A549 (cell line): ENCODE results near the gene GBF1. TPM values are rescaled to one million over a fixed set of nuclear protein-coding genes. Genes with fewer than 3 reads are reported as not detected.
A peak's percentile ranks its signal among the peaks of the same experiment; 100 is the strongest.

Source experiments
- ATAC-seq, 2 experiments: fragments of 200-7000 bp in 1 of 2; fragments of >200 bp in 1 of 2; cut with Nextera tagmentation in 1 of 2; cut with Tn5 transposase in 1 of 2; 3 replicates each; pipeline versions ENCODE4 v1.8.0 to v1.9.1; 2018 to 2020; ENCODE audit warnings: mild to moderate bottlenecking in 1 of 2, moderate library complexity in 1 of 2
- CTCF ChIA-PET: fragments of 300-600 bp; sonication (Branson Sonifier 250); formaldehyde crosslinking; extraction: SDS; loops from one replicate; lab custom pipeline; 2021; ENCODE audit warnings: antibody characterized with exemption, inconsistent platforms; lab: Yijun Ruan, JAX
- POLR2A ChIA-PET: fragments of 350-600 bp; formaldehyde crosslinking; extraction: SDS; loops from one replicate; lab custom pipeline; 2021; ENCODE audit warnings: antibody characterized with exemption, inconsistent platforms; lab: Yijun Ruan, JAX
- DNase-seq, 2 experiments: peaks; one replicate each; pipeline versions ENCODE4 v3.0.0 to v3.0.0-alpha.2; 2011 to 2016; ENCODE audit warnings: low read depth in 1 of 2, low spot score in 1 of 2
- FAIRE-seq: peaks from 2 replicates; lab custom pipeline; 2011; peaks lifted over from hg19 to GRCh38; lab: Jason Lieb, UNC
- H3K27ac ChIP-seq, 2 experiments: fragments of >200 bp; sonication (Bioruptor Twin); formaldehyde crosslinking; 3 replicates each; pipeline ENCODE4 v1.5.1; 2016 to 2017
- H3K4me1 ChIP-seq: fragments of >200 bp; sonication (Bioruptor Twin); formaldehyde crosslinking; 3 replicates; pipeline ENCODE4 v1.6.1; 2016
- H3K4me2 ChIP-seq: fragments of >200 bp; sonication (Bioruptor Twin); formaldehyde crosslinking; 3 replicates; pipeline ENCODE4 v1.6.1; 2016
- H3K4me3 ChIP-seq: fragments of >200 bp; sonication (Bioruptor Twin); formaldehyde crosslinking; 3 replicates; pipeline ENCODE4 v1.5.1; 2016
- H3K9me3 ChIP-seq: fragments of >200 bp; sonication (Bioruptor Twin); formaldehyde crosslinking; 3 replicates; pipeline ENCODE4 v1.6.1; 2016
- CHD2 ChIP-seq: fragments of 150-350 bp; IDR thresholded peaks from 2 replicates; pipeline ENCODE4 v1.6.1; 2014; ENCODE audit warnings: low read length; ENCODE audit not compliant: partially characterized antibody
- CHD4 ChIP-seq: fragments of 200-600 bp; sonication (generic); IDR thresholded peaks from 2 replicates; pipeline ENCODE4 v1.6.1; 2016; ENCODE audit warnings: antibody characterized with exemption, mild to moderate bottlenecking, borderline replicate concordance
- E2F6 ChIP-seq: IDR thresholded peaks from 2 replicates; pipeline ENCODE4 v1.6.1; 2012; ENCODE audit warnings: low read depth, borderline replicate concordance
- EHF ChIP-seq: fragments of 250-450 bp; sonication (Bioruptor Pico); IDR thresholded peaks from 2 replicates; pipeline ENCODE4 v1.5.0; 2020; ENCODE audit warnings: mild to moderate bottlenecking
- EHMT2 ChIP-seq: fragments of 200-600 bp; sonication (generic); IDR thresholded peaks from 2 replicates; pipeline ENCODE4 v1.6.1; 2016; ENCODE audit warnings: antibody characterized with exemption, low read depth, mild to moderate bottlenecking, moderate library complexity
- EP300 ChIP-seq, 2 experiments: fragments of >200 bp; sonication (Bioruptor Twin); formaldehyde crosslinking; IDR thresholded peaks; 2 replicates in 1 of 2; 3 replicates in 1 of 2; pipeline ENCODE4 v1.6.1; 2016 to 2017
- FOSB ChIP-seq: fragments of 250-450 bp; sonication (Bioruptor Pico); IDR thresholded peaks from 2 replicates; pipeline ENCODE4 v1.5.0; 2020; ENCODE audit warnings: mild to moderate bottlenecking, moderate library complexity
- HDAC2 ChIP-seq: fragments of 200-600 bp; sonication (generic); IDR thresholded peaks from 2 replicates; pipeline ENCODE4 v1.6.1; 2016
- HOXA7 ChIP-seq: fragments of 250-450 bp; sonication (Bioruptor Pico); IDR thresholded peaks from 2 replicates; pipeline ENCODE4 v1.5.0; 2020; ENCODE audit warnings: mild to moderate bottlenecking, moderate library complexity
- HOXB5 ChIP-seq: fragments of 250-450 bp; sonication (Bioruptor Pico); IDR thresholded peaks from 2 replicates; pipeline ENCODE4 v1.5.0; 2020; ENCODE audit warnings: mild to moderate bottlenecking, moderate library complexity
- JUNB ChIP-seq: fragments of >200 bp; sonication (Bioruptor Twin); formaldehyde crosslinking; IDR thresholded peaks from 2 replicates; pipeline ENCODE4 v1.6.1; 2016
- KDM1A ChIP-seq: fragments of 200-600 bp; sonication (generic); IDR thresholded peaks from 2 replicates; pipeline ENCODE4 v1.6.1; 2016; ENCODE audit warnings: low read depth, mild to moderate bottlenecking
- MYC ChIP-seq: IDR thresholded peaks from 2 replicates; pipeline ENCODE4 v1.6.1; 2012; ENCODE audit warnings: mild to moderate bottlenecking, inconsistent platforms, low read length, improper control_type of control experiment, borderline replicate concordance
- NFE2L2 ChIP-seq: fragments of 150-350 bp; conservative IDR thresholded peaks from 2 replicates; pipeline ENCODE4 v1.6.1; 2014; ENCODE audit warnings: low read length
- NPAS2 ChIP-seq: fragments of 250-450 bp; sonication (Bioruptor Pico); IDR thresholded peaks from 2 replicates; pipeline ENCODE4 v1.8.0; 2022; ENCODE audit warnings: mild to moderate bottlenecking, moderate library complexity, borderline replicate concordance
- NR3C1 ChIP-seq: fragments of >200 bp; sonication (Bioruptor Twin); formaldehyde crosslinking; IDR thresholded peaks from 3 replicates; pipeline ENCODE4 v1.6.1; 2017
- PHF8 ChIP-seq: fragments of 200-600 bp; sonication (generic); IDR thresholded peaks from 2 replicates; pipeline ENCODE4 v1.6.1; 2016; ENCODE audit warnings: low read depth, mild to moderate bottlenecking, antibody characterized with exemption, moderate library complexity, borderline replicate concordance
- POLR2A ChIP-seq: IDR thresholded peaks from 2 replicates; pipeline ENCODE4 v1.6.1; 2012; ENCODE audit warnings: mild to moderate bottlenecking, low read length
- RAD21 ChIP-seq, 2 experiments: fragments of >200 bp in 1 of 2; sonication (Bioruptor Twin) in 1 of 2; formaldehyde crosslinking in 1 of 2; IDR thresholded peaks in 1 of 2; conservative IDR thresholded peaks in 1 of 2; 2 replicates in 1 of 2; 3 replicates in 1 of 2; pipeline ENCODE4 v1.6.1; 2012 to 2018; ENCODE audit warnings: inconsistent platforms in 1 of 2
- RFX5 ChIP-seq: fragments of 450-650 bp; IDR thresholded peaks from 2 replicates; pipeline ENCODE4 v1.7.1; 2014; ENCODE audit warnings: antibody characterized with exemption, mild to moderate bottlenecking, moderate library complexity
- RNF2 ChIP-seq: fragments of 200-600 bp; sonication (generic); IDR thresholded peaks from 2 replicates; pipeline ENCODE4 v1.6.1; 2016; ENCODE audit warnings: low read depth, mild to moderate bottlenecking, antibody characterized with exemption, moderate library complexity, borderline replicate concordance
- SMC3 ChIP-seq: fragments of >200 bp; sonication (Bioruptor Twin); formaldehyde crosslinking; IDR thresholded peaks from 3 replicates; pipeline ENCODE4 v1.6.1; 2018; ENCODE audit warnings: inconsistent platforms
- SREBF2 ChIP-seq: fragments of 450-650 bp; IDR thresholded peaks from 2 replicates; pipeline ENCODE4 v1.6.1; 2014; ENCODE audit warnings: mild to moderate bottlenecking, moderate library complexity
- TFCP2L1 ChIP-seq: fragments of 250-450 bp; sonication (Bioruptor Pico); IDR thresholded peaks from 2 replicates; pipeline ENCODE4 v1.5.0; 2021; ENCODE audit warnings: mild to moderate bottlenecking
- USF2 ChIP-seq: fragments of 450-650 bp; IDR thresholded peaks from 2 replicates; pipeline ENCODE4 v1.6.1; 2014; ENCODE audit warnings: antibody characterized with exemption
- ZC3H11A ChIP-seq: fragments of 450-650 bp; IDR thresholded peaks from 2 replicates; pipeline ENCODE4 v1.6.1; 2014; ENCODE audit warnings: antibody characterized with exemption, mild to moderate bottlenecking
- WGBS: methylation state at CpG from one replicate; pipeline ENCODE4 v1.1.6; 2017; ENCODE audit errors: missing lambda C conversion rate; 5-methylcytosine and 5-hydroxymethylcytosine counted together
- polyA plus RNA-seq, 4 experiments: library from polyadenylated mRNA; depleted of rRNA in 3 of 4; stranded (reverse); fragments of >200 nt; fragmentation: RNase III in 1 of 4; extraction: RNeasy Plus Mini Kit Qiagen cat#74134 plus additional on column Dnase treatment in 1 of 4; gene quantifications; 2 replicates in 3 of 4; 3 replicates in 1 of 4; pipeline ENCODE4 v1.2.3, GENCODE V29; 2011 to 2017
- TF ChIP-seq, protein P1 (sequence below): fragments of >200 bp; sonication (Bioruptor Twin); formaldehyde crosslinking; IDR thresholded peaks from 3 replicates; pipeline ENCODE4 v1.5.1; 2016
- TF ChIP-seq, protein P2 (sequence below): IDR thresholded peaks from 2 replicates; pipeline ENCODE4 v1.6.1; 2012
- TF ChIP-seq, protein P3 (sequence below): IDR thresholded peaks from 2 replicates; pipeline ENCODE4 v1.6.1; 2012
- TF ChIP-seq, protein P4 (sequence below): fragments of 250-450 bp; sonication (Bioruptor Pico); IDR thresholded peaks from 2 replicates; pipeline ENCODE4 v1.5.0; 2020; ENCODE audit warnings: low read depth, mild to moderate bottlenecking, moderate library complexity

GBF1 gene
- polyA plus RNA-seq, 2 of the 4 experiments (the other 2 are of a cell fraction): 20.4 to 21.3 TPM

DNA sequence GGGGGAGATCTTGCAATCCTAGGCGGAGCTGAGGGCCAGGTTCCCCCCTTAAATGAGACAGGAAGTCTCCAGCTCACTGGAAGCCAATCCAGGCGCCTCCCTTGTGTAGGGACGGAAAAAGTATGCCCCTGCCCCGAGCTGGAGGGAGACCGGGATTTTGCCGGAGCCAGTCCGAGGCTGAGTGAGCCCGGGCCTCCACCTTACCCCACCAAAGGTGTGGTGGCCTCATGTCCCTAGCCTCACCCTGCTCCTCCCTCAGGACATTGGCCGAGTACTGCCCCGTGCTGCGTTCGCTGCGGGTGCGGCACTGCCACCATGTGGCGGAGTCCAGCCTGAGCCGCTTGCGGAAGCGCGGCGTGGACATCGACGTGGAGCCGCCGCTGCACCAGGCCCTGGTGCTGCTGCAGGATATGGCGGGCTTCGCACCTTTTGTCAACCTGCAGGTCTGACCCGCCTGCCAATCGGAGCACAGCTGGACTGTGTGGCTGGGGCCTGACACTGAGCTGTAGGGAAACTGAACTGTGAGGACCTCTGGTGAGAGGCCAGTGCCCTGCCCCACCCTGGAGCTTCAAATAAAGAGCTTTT is 177.3 kb downstream of the GBF1 start:
- CTCF ChIA-PET: interaction anchor here (0.5 to 17.4 kb wide), 52 partner anchors 11 to 290 kb away, joined by 3 to 337 read pairs (median 4); partner anchors contain the start of genes C10orf95, CUEDC2, NFKB2 and NOLC1
- ATAC-seq (peak; percentile 63 to 78), DNase-seq (peak; percentile 85 to 87), FAIRE-seq (peak; percentile 61)
- peak overlapping the region; percentile 86 to 90; a peak in 4 of 6 replicates for H3K27ac ChIP-seq
- POLR2A ChIA-PET: interaction anchor here (1.0 to 1.5 kb wide), 3 partner anchors 57 to 253 kb away, joined by 3 to 5 read pairs (median 3); no protein-coding TSS in a partner anchor
- H3K9me3 ChIP-seq: no peaks in the 10 kb centered on the region
- H3K4me3 ChIP-seq: peak overlapping the region; percentile 57
- TF ChIP-seq CHD2 (no peak), HOXA7 (CRISPR knock-in tag) (no peak), RFX5 (0 out of 2 replicates have a peak, but pooled peaks have one; percentile 14), NPAS2 (CRISPR knock-in tag) (no peak), RAD21 (conservative IDR thresholded peaks at IDR 0.05 in 1 of 2, IDR thresholded peaks at IDR 0.05 in 1 of 2) (peak; percentile 74 to 78), SREBF2 (no peak), EHF (no peak), PHF8 (no peak), E2F6 (peak; percentile 94), ZC3H11A (no peak), POLR2A (no peak), SMC3 (peak; percentile 84), USF2 (peak; percentile 65)
- TF ChIP-seq, protein P1, sequence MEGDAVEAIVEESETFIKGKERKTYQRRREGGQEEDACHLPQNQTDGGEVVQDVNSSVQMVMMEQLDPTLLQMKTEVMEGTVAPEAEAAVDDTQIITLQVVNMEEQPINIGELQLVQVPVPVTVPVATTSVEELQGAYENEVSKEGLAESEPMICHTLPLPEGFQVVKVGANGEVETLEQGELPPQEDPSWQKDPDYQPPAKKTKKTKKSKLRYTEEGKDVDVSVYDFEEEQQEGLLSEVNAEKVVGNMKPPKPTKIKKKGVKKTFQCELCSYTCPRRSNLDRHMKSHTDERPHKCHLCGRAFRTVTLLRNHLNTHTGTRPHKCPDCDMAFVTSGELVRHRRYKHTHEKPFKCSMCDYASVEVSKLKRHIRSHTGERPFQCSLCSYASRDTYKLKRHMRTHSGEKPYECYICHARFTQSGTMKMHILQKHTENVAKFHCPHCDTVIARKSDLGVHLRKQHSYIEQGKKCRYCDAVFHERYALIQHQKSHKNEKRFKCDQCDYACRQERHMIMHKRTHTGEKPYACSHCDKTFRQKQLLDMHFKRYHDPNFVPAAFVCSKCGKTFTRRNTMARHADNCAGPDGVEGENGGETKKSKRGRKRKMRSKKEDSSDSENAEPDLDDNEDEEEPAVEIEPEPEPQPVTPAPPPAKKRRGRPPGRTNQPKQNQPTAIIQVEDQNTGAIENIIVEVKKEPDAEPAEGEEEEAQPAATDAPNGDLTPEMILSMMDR: peak; percentile 81
- TF ChIP-seq, protein P2, sequence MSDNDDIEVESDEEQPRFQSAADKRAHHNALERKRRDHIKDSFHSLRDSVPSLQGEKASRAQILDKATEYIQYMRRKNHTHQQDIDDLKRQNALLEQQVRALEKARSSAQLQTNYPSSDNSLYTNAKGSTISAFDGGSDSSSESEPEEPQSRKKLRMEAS: peak; percentile 97
- TF ChIP-seq, protein P3, sequence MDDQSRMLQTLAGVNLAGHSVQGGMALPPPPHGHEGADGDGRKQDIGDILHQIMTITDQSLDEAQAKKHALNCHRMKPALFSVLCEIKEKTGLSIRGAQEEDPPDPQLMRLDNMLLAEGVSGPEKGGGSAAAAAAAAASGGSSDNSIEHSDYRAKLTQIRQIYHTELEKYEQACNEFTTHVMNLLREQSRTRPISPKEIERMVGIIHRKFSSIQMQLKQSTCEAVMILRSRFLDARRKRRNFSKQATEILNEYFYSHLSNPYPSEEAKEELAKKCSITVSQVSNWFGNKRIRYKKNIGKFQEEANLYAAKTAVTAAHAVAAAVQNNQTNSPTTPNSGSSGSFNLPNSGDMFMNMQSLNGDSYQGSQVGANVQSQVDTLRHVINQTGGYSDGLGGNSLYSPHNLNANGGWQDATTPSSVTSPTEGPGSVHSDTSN: no peak
- TF ChIP-seq, protein P4, sequence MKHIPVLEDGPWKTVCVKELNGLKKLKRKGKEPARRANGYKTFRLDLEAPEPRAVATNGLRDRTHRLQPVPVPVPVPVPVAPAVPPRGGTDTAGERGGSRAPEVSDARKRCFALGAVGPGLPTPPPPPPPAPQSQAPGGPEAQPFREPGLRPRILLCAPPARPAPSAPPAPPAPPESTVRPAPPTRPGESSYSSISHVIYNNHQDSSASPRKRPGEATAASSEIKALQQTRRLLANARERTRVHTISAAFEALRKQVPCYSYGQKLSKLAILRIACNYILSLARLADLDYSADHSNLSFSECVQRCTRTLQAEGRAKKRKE (CRISPR knock-in tag): no peak
- TF ChIP-seq, all 56 proteins: peak for 7
- WGBS: 11% methylated on average over 13 of the region's 28 CpGs
- peak overlapping the region; percentile 97 for H3K4me2 ChIP-seq
- H3K4me1 ChIP-seq: peaks cover 25% of the 10 kb centered on the region

GRCh38 chr10:102423372-102423968 is 178.1 kb downstream of the GBF1 start:
- ATAC-seq (no peak), DNase-seq (no peak), FAIRE-seq (no peak)
- Histone ChIP-seq H3K4me1 (peaks cover 25% of the 10 kb centered on the region), H3K4me2 (no peak overlapping the region), H3K27ac (no peak overlapping the region), H3K9me3 (no peaks in the 10 kb centered on the region), H3K4me3 (no peak overlapping the region)
- ChIA-PET CTCF (interaction anchor here (0.5 to 17.4 kb wide), 40 partner anchors 11 to 290 kb away, joined by 3 to 337 read pairs (median 6); partner anchors contain the start of genes C10orf95, CUEDC2, NFKB2 and NOLC1), POLR2A (interaction anchor here (1.1 to 1.5 kb wide), 3 partner anchors 9 to 254 kb away, joined by 3 to 5 read pairs (median 4); partner anchors contain the start of gene CUEDC2)
- WGBS: 91% methylated on average over 13 of the region's 13 CpGs
- TF ChIP-seq CHD4 (no peak), RNF2 (no peak), EP300 (IDR thresholded peaks at IDR 0.05) (no peak), JUNB (no peak), KDM1A (no peak), NFE2L2 (no peak), HOXB5 (CRISPR knock-in tag) (no peak), NR3C1 (no peak), EHMT2 (no peak), FOSB (no peak), TFCP2L1 (CRISPR knock-in tag) (no peak), E2F6 (no peak), HDAC2 (no peak), MYC (no peak), POLR2A (no peak)
- TF ChIP-seq, protein P4 (CRISPR knock-in tag): no peak
